SK-N-SH treated with all-trans-retinoic acid at 6 μM for 48 hours (cell line): ENCODE measurements around the gene SUPT3H.

Experiments
- BACH2 ChIP-seq: fragments of 250-450 bp; sonication (Bioruptor Pico); IDR thresholded peaks from 2 replicates; pipeline ENCODE4 v1.9.0; 2021; ENCODE audit warnings: mild to moderate bottlenecking, borderline replicate concordance
- CSDC2 ChIP-seq: fragments of 250-450 bp; sonication (Bioruptor Pico); IDR thresholded peaks from 2 replicates; pipeline ENCODE4 v1.5.0; 2020; ENCODE audit warnings: mild to moderate bottlenecking, moderate library complexity
- ISL1 ChIP-seq: fragments of 250-450 bp; sonication (Bioruptor Pico); IDR thresholded peaks from 2 replicates; pipeline ENCODE4 v2.1.2; 2022; ENCODE audit warnings: mild to moderate bottlenecking, moderate library complexity
- RARB ChIP-seq: fragments of 250-450 bp; sonication (Bioruptor Pico); IDR thresholded peaks from 2 replicates; pipeline ENCODE4 v1.8.0; 2021; ENCODE audit warnings: mild to moderate bottlenecking, moderate library complexity
- SNAI2 ChIP-seq: fragments of 250-450 bp; sonication (Bioruptor Pico); IDR thresholded peaks from 2 replicates; pipeline ENCODE4 v1.5.0; 2020; ENCODE audit warnings: mild to moderate bottlenecking, moderate library complexity
- TOX ChIP-seq: fragments of 250-450 bp; sonication (Bioruptor Pico); IDR thresholded peaks from 2 replicates; pipeline ENCODE4 v1.8.0; 2021; ENCODE audit warnings: mild to moderate bottlenecking, moderate library complexity, borderline replicate concordance
- ZFP3 ChIP-seq: fragments of 250-450 bp; sonication (Bioruptor Pico); IDR thresholded peaks from 2 replicates; pipeline ENCODE4 v1.5.0; 2020; ENCODE audit warnings: mild to moderate bottlenecking, moderate library complexity
- ZFP30 ChIP-seq: fragments of 450-650 bp; formaldehyde crosslinking; IDR thresholded peaks from 2 replicates; pipeline ENCODE4 v1.5.0; 2022; ENCODE audit warnings: mild to moderate bottlenecking, moderate library complexity
- ZNF565 ChIP-seq: fragments of 450-650 bp; formaldehyde crosslinking; conservative IDR thresholded peaks from 2 replicates; pipeline ENCODE4 v1.5.0; 2020; ENCODE audit warnings: low read depth, mild to moderate bottlenecking, moderate library complexity
- ZNF8 ChIP-seq: fragments of 450-650 bp; formaldehyde crosslinking; IDR thresholded peaks from 2 replicates; pipeline ENCODE4 v1.5.0; 2020; ENCODE audit warnings: mild to moderate bottlenecking, moderate library complexity
- TF ChIP-seq, protein P1 (sequence below): fragments of 250-450 bp; sonication (Bioruptor Pico); IDR thresholded peaks from 2 replicates; pipeline ENCODE4 v1.8.0; 2020; ENCODE audit warnings: mild to moderate bottlenecking, moderate library complexity, borderline replicate concordance
- TF ChIP-seq, protein P2 (sequence below): fragments of 250-450 bp; sonication (Bioruptor Pico); IDR thresholded peaks from 2 replicates; pipeline ENCODE4 v1.5.1; 2021; ENCODE audit warnings: mild to moderate bottlenecking, moderate library complexity
- TF ChIP-seq, protein P3 (sequence below): fragments of 250-450 bp; sonication (Bioruptor Pico); IDR thresholded peaks from 2 replicates; pipeline ENCODE4 v1.5.1; 2020; ENCODE audit warnings: low read depth, mild to moderate bottlenecking, moderate library complexity

DNA sequence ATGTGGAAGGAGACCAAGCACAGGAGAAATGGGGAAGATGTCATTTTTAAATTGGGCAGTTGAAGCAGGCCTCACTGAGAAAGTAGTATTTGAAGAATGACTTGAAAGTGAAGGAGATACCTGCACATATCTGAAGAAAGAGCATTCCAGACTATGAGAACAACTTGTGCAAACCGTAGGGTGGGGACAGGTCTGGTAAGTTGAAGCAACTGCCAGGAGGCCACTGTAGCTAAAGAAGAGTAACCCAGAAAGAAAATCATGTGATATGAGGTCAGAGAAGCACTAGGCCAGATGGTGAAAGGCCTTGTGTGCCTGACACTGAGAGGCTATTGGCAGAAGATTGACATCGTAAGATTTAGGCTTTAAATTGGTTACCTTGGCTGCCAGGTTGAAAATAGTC lies 4.7 kb upstream of the SUPT3H start:
- TF ChIP-seq ZNF565 (CRISPR knock-in tag) = no peak
- no peak for TF ChIP-seq ZNF8
- no peak for TF ChIP-seq BACH2
- TF ChIP-seq, protein P1, sequence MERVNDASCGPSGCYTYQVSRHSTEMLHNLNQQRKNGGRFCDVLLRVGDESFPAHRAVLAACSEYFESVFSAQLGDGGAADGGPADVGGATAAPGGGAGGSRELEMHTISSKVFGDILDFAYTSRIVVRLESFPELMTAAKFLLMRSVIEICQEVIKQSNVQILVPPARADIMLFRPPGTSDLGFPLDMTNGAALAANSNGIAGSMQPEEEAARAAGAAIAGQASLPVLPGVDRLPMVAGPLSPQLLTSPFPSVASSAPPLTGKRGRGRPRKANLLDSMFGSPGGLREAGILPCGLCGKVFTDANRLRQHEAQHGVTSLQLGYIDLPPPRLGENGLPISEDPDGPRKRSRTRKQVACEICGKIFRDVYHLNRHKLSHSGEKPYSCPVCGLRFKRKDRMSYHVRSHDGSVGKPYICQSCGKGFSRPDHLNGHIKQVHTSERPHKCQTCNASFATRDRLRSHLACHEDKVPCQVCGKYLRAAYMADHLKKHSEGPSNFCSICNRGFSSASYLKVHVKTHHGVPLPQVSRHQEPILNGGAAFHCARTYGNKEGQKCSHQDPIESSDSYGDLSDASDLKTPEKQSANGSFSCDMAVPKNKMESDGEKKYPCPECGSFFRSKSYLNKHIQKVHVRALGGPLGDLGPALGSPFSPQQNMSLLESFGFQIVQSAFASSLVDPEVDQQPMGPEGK (CRISPR knock-in tag) = no peak
- TF ChIP-seq RARB = no peak
- TF ChIP-seq ZFP30 (CRISPR knock-in tag) = no peak
- TF ChIP-seq CSDC2 (CRISPR knock-in tag) = no peak
- TF ChIP-seq, protein P2, sequence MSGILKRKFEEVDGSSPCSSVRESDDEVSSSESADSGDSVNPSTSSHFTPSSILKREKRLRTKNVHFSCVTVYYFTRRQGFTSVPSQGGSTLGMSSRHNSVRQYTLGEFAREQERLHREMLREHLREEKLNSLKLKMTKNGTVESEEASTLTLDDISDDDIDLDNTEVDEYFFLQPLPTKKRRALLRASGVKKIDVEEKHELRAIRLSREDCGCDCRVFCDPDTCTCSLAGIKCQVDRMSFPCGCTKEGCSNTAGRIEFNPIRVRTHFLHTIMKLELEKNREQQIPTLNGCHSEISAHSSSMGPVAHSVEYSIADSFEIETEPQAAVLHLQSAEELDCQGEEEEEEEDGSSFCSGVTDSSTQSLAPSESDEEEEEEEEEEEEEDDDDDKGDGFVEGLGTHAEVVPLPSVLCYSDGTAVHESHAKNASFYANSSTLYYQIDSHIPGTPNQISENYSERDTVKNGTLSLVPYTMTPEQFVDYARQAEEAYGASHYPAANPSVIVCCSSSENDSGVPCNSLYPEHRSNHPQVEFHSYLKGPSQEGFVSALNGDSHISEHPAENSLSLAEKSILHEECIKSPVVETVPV (CRISPR knock-in tag) = no peak
- TF ChIP-seq TOX = no peak
- TF ChIP-seq ISL1 = no peak
- no peak for TF ChIP-seq SNAI2
- TF ChIP-seq ZFP3 (CRISPR knock-in tag) = no peak
- TF ChIP-seq, protein P3, sequence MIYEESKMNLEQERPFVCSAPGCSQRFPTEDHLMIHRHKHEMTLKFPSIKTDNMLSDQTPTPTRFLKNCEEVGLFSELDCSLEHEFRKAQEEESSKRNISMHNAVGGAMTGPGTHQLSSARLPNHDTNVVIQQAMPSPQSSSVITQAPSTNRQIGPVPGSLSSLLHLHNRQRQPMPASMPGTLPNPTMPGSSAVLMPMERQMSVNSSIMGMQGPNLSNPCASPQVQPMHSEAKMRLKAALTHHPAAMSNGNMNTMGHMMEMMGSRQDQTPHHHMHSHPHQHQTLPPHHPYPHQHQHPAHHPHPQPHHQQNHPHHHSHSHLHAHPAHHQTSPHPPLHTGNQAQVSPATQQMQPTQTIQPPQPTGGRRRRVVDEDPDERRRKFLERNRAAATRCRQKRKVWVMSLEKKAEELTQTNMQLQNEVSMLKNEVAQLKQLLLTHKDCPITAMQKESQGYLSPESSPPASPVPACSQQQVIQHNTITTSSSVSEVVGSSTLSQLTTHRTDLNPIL (CRISPR knock-in tag) = no peak
